ENCODE data around the gene KCTD3. TPM values are rescaled to one million over a fixed set of nuclear protein-coding genes. Genes with fewer than 3 reads are reported as not detected.

Gene KCTD3
- total RNA-seq, 1 donor from 2014 or later, result 53.7 TPM

DNA sequence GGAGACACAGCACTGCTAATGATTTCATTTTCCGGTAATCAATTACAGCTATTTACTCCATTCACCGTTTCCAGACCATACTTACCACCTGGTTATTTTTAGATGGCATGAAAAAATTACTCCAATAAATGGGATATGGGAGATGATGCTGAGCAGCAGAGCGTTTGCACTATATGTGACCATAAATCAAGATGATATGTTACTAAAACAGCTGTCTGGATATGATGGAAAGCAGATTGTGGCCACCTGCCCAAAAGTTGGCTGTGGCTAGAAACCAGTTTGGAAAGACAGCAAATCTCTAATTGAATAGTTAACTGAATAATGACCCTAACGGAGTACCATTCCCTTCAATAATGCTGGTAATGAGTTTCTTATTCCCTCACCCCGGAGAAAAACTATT, 22.5 kb upstream of the KCTD3 start:
- Mint-ChIP-seq H3K27ac (no peak overlapping the region), H3K9me3 (no peaks in the 10 kb centered on the region), H3K36me3 (no peaks in the 10 kb centered on the region), H3K27me3 (no peaks in the 10 kb centered on the region), H3K4me1 (ENCODE audit: unreplicated experiment) (peaks cover 4% of the 10 kb centered on the region), H3K4me3 (no peak overlapping the region)
- DNase-seq (ENCODE audit: extremely low spot score, unreplicated experiment), result no peak
- TF ChIP-seq, protein P1, sequence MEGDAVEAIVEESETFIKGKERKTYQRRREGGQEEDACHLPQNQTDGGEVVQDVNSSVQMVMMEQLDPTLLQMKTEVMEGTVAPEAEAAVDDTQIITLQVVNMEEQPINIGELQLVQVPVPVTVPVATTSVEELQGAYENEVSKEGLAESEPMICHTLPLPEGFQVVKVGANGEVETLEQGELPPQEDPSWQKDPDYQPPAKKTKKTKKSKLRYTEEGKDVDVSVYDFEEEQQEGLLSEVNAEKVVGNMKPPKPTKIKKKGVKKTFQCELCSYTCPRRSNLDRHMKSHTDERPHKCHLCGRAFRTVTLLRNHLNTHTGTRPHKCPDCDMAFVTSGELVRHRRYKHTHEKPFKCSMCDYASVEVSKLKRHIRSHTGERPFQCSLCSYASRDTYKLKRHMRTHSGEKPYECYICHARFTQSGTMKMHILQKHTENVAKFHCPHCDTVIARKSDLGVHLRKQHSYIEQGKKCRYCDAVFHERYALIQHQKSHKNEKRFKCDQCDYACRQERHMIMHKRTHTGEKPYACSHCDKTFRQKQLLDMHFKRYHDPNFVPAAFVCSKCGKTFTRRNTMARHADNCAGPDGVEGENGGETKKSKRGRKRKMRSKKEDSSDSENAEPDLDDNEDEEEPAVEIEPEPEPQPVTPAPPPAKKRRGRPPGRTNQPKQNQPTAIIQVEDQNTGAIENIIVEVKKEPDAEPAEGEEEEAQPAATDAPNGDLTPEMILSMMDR (conservative IDR thresholded peaks at IDR 0.05), result no peak

DNA sequence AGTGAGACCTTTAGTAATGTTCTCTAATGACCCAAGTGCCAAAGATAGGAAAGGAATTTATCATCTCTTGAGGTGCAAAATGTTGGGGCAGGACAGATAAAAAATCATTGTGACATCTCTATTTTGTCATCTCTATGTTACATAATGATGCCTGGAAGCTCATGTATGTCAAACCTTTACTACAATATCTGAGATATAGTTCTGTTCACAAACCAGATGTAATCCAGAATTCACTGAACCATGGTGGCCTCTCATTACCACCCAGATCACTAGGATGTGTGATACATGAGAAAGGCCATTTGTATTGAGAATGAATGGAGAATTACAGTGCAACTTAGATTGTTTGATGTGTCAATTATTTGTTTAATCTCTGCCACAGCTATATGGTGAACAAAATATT, 22.0 kb upstream of the KCTD3 start:
- no peak overlapping the region for H3K4me3 Mint-ChIP-seq
- H3K27ac Mint-ChIP-seq, result no peak overlapping the region
- H3K9me3 Mint-ChIP-seq, result no peaks in the 10 kb centered on the region
- H3K27me3 Mint-ChIP-seq, result no peaks in the 10 kb centered on the region
- peaks cover 3% of the 10 kb centered on the region for H3K4me1 Mint-ChIP-seq (ENCODE audit: unreplicated experiment)
- DNase-seq (ENCODE audit: extremely low spot score, unreplicated experiment), result no peak
- H3K36me3 Mint-ChIP-seq, result no peaks in the 10 kb centered on the region
- TF ChIP-seq, protein P1 (conservative IDR thresholded peaks at IDR 0.05), result no peak

GRCh38 chr1:215547011-215547410, 20.1 kb upstream of the KCTD3 start:
- Mint-ChIP-seq H3K4me1 (ENCODE audit: unreplicated experiment) (no peaks in the 10 kb centered on the region), H3K4me3 (no peak overlapping the region), H3K36me3 (no peaks in the 10 kb centered on the region), H3K27ac (no peak overlapping the region), H3K27me3 (no peaks in the 10 kb centered on the region), H3K9me3 (peaks cover 5% of the 10 kb centered on the region)
- no peak for DNase-seq (ENCODE audit: extremely low spot score, unreplicated experiment)
- TF ChIP-seq, protein P1 (conservative IDR thresholded peaks at IDR 0.05), result no peak

DNA sequence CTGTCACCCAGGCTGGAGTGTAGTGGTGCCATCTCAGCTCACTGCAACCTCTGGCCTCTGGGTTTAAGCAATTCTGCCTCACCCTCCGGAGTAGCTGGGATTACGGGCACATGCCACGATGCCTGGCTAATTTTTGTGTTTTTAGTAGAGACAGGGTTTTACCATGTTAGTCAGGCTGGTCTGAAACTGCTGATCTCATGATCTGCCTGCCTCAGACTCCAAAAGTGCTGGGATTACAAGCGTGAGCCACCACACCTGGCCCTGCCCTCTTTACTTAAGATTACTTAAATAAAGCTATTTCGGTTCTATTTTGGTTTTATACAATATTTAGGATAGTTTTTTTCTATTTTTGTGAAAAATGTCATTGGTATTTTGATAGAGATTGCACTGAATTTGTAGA, 15.3 kb upstream of the KCTD3 start:
- TF ChIP-seq, protein P1 (conservative IDR thresholded peaks at IDR 0.05), result no peak
- Mint-ChIP-seq H3K4me3 (no peak overlapping the region), H3K4me1 (ENCODE audit: unreplicated experiment) (no peaks in the 10 kb centered on the region), H3K9me3 (peaks cover 13% of the 10 kb centered on the region), H3K27me3 (no peaks in the 10 kb centered on the region), H3K36me3 (no peaks in the 10 kb centered on the region), H3K27ac (no peak overlapping the region)
- no peak for DNase-seq (ENCODE audit: extremely low spot score, unreplicated experiment)

GRCh38 chr1:215554865-215555264, 12.2 kb upstream of the KCTD3 start:
- TF ChIP-seq, protein P1 (conservative IDR thresholded peaks at IDR 0.05), result no peak
- no peaks in the 10 kb centered on the region for H3K36me3 Mint-ChIP-seq
- H3K4me1 Mint-ChIP-seq (ENCODE audit: unreplicated experiment), result no peaks in the 10 kb centered on the region
- H3K27me3 Mint-ChIP-seq, result no peaks in the 10 kb centered on the region
- H3K9me3 Mint-ChIP-seq, result peaks cover 13% of the 10 kb centered on the region
- H3K27ac Mint-ChIP-seq, result no peak overlapping the region
- no peak for DNase-seq (ENCODE audit: extremely low spot score, unreplicated experiment)
- H3K4me3 Mint-ChIP-seq, result no peak overlapping the region

- Mint-ChIP-seq H3K27ac (no peak overlapping the region), H3K9me3 (peaks cover 10% of the 10 kb centered on the region), H3K36me3 (no peaks in the 10 kb centered on the region), H3K4me3 (no peak overlapping the region), H3K27me3 (no peaks in the 10 kb centered on the region), H3K4me1 (ENCODE audit: unreplicated experiment) (no peaks in the 10 kb centered on the region)
- DNase-seq (ENCODE audit: extremely low spot score, unreplicated experiment), result no peak
- TF ChIP-seq, protein P1 (conservative IDR thresholded peaks at IDR 0.05), result no peak
These were observed 11.6 kb upstream of the KCTD3 start for GRCh38 chr1:215555531-215555930.

Data from type B pancreatic cell (in vitro differentiated cells).